B cell (primary cell): ENCODE results near the gene FGF18.

ENCODE experiments used
- CTCF ChIP-seq: fragments of 200-600 bp; IDR thresholded peaks from one replicate; pipeline ENCODE4 v1.8.0; 2022; ENCODE audit warnings: antibody characterized with exemption, mild to moderate bottlenecking
- EZH2 ChIP-seq: IDR thresholded peaks from 2 replicates; pipeline ENCODE4 v1.6.1; 2012; ENCODE audit warnings: borderline replicate concordance, low read depth, mild to moderate bottlenecking, moderate library complexity, low read length; ENCODE audit not compliant: insufficient read depth, poor library complexity, severe bottlenecking

GRCh38 chr5:171482434-171482730 lies 62.9 kb downstream of the FGF18 start:
- no peak for TF ChIP-seq CTCF
- no peak for TF ChIP-seq EZH2
